ENCODE results near the gene SMPD4.
"Not testable (repeated sequence)": the region's sequence is repeated elsewhere in the genome, so short reads cannot be mapped to it uniquely, and the experiment has no call there.

SMPD4 gene

GRCh38 chr2:130187268-130187667, 5.9 kb upstream of the SMPD4 start:
- H3K27ac Mint-ChIP-seq, result no peak overlapping the region
- TF ChIP-seq CTCF (IDR thresholded peaks at IDR 0.05), result no peak

GRCh38 chr2:130186391-130186790, 5.0 kb upstream of the SMPD4 start:
- no peak overlapping the region for H3K27ac Mint-ChIP-seq
- H3K4me1 Mint-ChIP-seq, result peaks cover 14% of the 10 kb centered on the region
- TF ChIP-seq CTCF (IDR thresholded peaks at IDR 0.05), result no peak
- no peaks in the 10 kb centered on the region for H3K9me3 Mint-ChIP-seq
- no peak for DNase-seq
- H3K36me3 Mint-ChIP-seq (ENCODE audit: low read depth), result peaks cover 11% of the 10 kb centered on the region
- peaks cover 2% of the 10 kb centered on the region for H3K27me3 Mint-ChIP-seq (ENCODE audit: low read depth, poor library complexity)
- no peak overlapping the region for H3K4me3 Mint-ChIP-seq

More at GRCh38 chr2:130187268-130187667, 5.9 kb upstream of the SMPD4 start:
- Mint-ChIP-seq H3K27me3 (ENCODE audit: low read depth, poor library complexity) (peaks cover 2% of the 10 kb centered on the region), H3K9me3 (no peaks in the 10 kb centered on the region), H3K4me3 (no peak overlapping the region), H3K4me1 (peaks cover 14% of the 10 kb centered on the region), H3K36me3 (ENCODE audit: low read depth) (peaks cover 13% of the 10 kb centered on the region)
- DNase-seq, result no peak

- Mint-ChIP-seq H3K27me3 (ENCODE audit: low read depth, poor library complexity) (peaks cover 2% of the 10 kb centered on the region), H3K4me3 (no peak overlapping the region), H3K27ac (no peak overlapping the region), H3K9me3 (no peaks in the 10 kb centered on the region), H3K4me1 (peaks cover 16% of the 10 kb centered on the region), H3K36me3 (ENCODE audit: low read depth) (peaks cover 7% of the 10 kb centered on the region)
- DNase-seq, result no peak
- no peak for TF ChIP-seq CTCF (IDR thresholded peaks at IDR 0.05)
These were observed 4.5 kb upstream of the SMPD4 start for GRCh38 chr2:130185896-130186295.

GRCh38 chr2:130185436-130185835, 4.0 kb upstream of the SMPD4 start:
- Mint-ChIP-seq H3K4me1 (peaks cover 21% of the 10 kb centered on the region), H3K9me3 (no peaks in the 10 kb centered on the region), H3K27ac (no peak overlapping the region), H3K27me3 (ENCODE audit: low read depth, poor library complexity) (peaks cover 2% of the 10 kb centered on the region), H3K4me3 (no peak overlapping the region), H3K36me3 (ENCODE audit: low read depth) (peaks cover 7% of the 10 kb centered on the region)
- TF ChIP-seq CTCF (IDR thresholded peaks at IDR 0.05), result no peak
- no peak for DNase-seq

- peaks cover 2% of the 10 kb centered on the region for H3K27me3 Mint-ChIP-seq (ENCODE audit: low read depth, poor library complexity)
- no peaks in the 10 kb centered on the region for H3K9me3 Mint-ChIP-seq
- peak overlapping the region; percentile 91 for H3K27ac Mint-ChIP-seq
- H3K4me3 Mint-ChIP-seq, result peak overlapping the region; percentile 83
- no peak for TF ChIP-seq CTCF (IDR thresholded peaks at IDR 0.05)
- H3K36me3 Mint-ChIP-seq (ENCODE audit: low read depth), result peaks cover 7% of the 10 kb centered on the region
- DNase-seq, result peak; percentile 54
- H3K4me1 Mint-ChIP-seq, result peaks cover 24% of the 10 kb centered on the region
These were observed 2.3 kb upstream of the SMPD4 start for GRCh38 chr2:130183512-130184373.

GRCh38 chr2:130182826-130183511, 1.6 kb upstream of the SMPD4 start:
- Mint-ChIP-seq H3K27ac (peak overlapping the region; percentile 91), H3K4me3 (peak overlapping the region; percentile 83), H3K4me1 (peaks cover 24% of the 10 kb centered on the region)
- not testable (repeated sequence) for DNase-seq; H3K9me3 Mint-ChIP-seq; H3K36me3 Mint-ChIP-seq (ENCODE audit: low read depth); H3K27me3 Mint-ChIP-seq (ENCODE audit: low read depth, poor library complexity)
